K562 (cell line): ENCODE measurements around the gene GNG14. TPM values are rescaled to one million over a fixed set of nuclear protein-coding genes. Genes with fewer than 3 reads are reported as not detected.

Experiments
- ATAC-seq: fragments of 200-7000 bp; cut with Tn5 transposase; 3 replicates; pipeline ENCODE4 v1.9.1; 2020; ENCODE audit warnings: moderate library complexity
- BruUV-seq: library from RNA; stranded (reverse); fragments of 400-500 nt; replicated peaks from 2 replicates; lab custom pipeline; 2021; lab: Mats Ljungman, UMichigan
- CTCF ChIA-PET: fragments of 300-600 bp; formaldehyde crosslinking; extraction: SDS; loops from one replicate; lab custom pipeline; 2021; ENCODE audit warnings: low intra/inter-chr PET ratio; lab: Yijun Ruan, JAX
- POLR2A ChIA-PET: fragments of 300-600, 350-650 bp; sonication (Branson Sonifier 250); formaldehyde crosslinking; extraction: SDS; loops from one replicate; lab custom pipeline; 2021; ENCODE audit warnings: antibody characterized with exemption, inconsistent platforms; lab: Yijun Ruan, JAX
- DNase-seq, 4 experiments: peaks; one replicate each; pipeline versions ENCODE4 v3.0.0 to v3.0.0-alpha.2; 2011 to 2018; ENCODE audit warnings: low spot score in 3 of 4, mixed read lengths in 3 of 4; ENCODE audit errors: extremely low read depth in 1 of 4
- FAIRE-seq: peaks from 2 replicates; lab custom pipeline; 2011; peaks lifted over from hg19 to GRCh38; lab: Jason Lieb, UNC
- H2AFZ ChIP-seq: 2 replicates; pipeline ENCODE4 v1.6.0; 2011; ENCODE audit warnings: low read depth, low read length, control low read depth, inconsistent platforms
- H3K27ac ChIP-seq: fragments of 200-600 bp; 3 replicates; pipeline ENCODE4 v1.8.0; 2011; ENCODE audit warnings: low read depth, mild to moderate bottlenecking, control low read depth, inconsistent platforms, low read length, moderate library complexity, mixed read lengths; ENCODE audit errors: extremely low read depth
- H3K27me3 ChIP-seq, 2 experiments: fragments of 300-600 bp in 1 of 2; 2 replicates in 1 of 2; 3 replicates in 1 of 2; pipeline versions ENCODE4 v1.6.0 to v1.8.0; 2011; ENCODE audit warnings: inconsistent platforms in 2 of 2, low read length in 2 of 2, mild to moderate bottlenecking in 1 of 2, mixed read lengths in 1 of 2, moderate library complexity in 1 of 2; ENCODE audit not compliant: control insufficient read depth in 2 of 2, insufficient read depth in 2 of 2
- H3K36me3 ChIP-seq: fragments of 300-600 bp; 3 replicates; pipeline ENCODE4 v1.8.0; 2011; ENCODE audit warnings: mild to moderate bottlenecking, low read length, inconsistent platforms; ENCODE audit not compliant: control insufficient read depth, insufficient read depth
- H3K4me1 ChIP-seq, 2 experiments: fragments of 200-600 bp in 1 of 2; replicated peaks in 1 of 2; 2 replicates in 1 of 2; 3 replicates in 1 of 2; pipeline versions ENCODE4 v1.5.1 to v1.8.0; 2011; ENCODE audit warnings: inconsistent platforms in 2 of 2, low read length in 2 of 2, mild to moderate bottlenecking in 1 of 2, mixed read lengths in 1 of 2, moderate library complexity in 1 of 2; ENCODE audit not compliant: control insufficient read depth in 2 of 2, insufficient read depth in 2 of 2
- H3K4me2 ChIP-seq: 2 replicates; pipeline ENCODE4 v1.6.1; 2011; ENCODE audit warnings: low read length, control low read depth, inconsistent platforms, mixed read lengths; ENCODE audit not compliant: insufficient read depth
- H3K4me3 ChIP-seq: fragments of 200-600 bp; sonication (generic), shearing (Covaris generic); 2 replicates; pipeline ENCODE4 v1.5.1; 2016; ENCODE audit warnings: control low read depth, inconsistent platforms
- H3K79me2 ChIP-seq: fragments of 200-600 bp; 3 replicates; pipeline ENCODE4 v1.8.0; 2011; ENCODE audit warnings: low read length, inconsistent platforms; ENCODE audit not compliant: control insufficient read depth, insufficient read depth
- H3K9ac ChIP-seq, 2 experiments: 2 replicates each; pipeline versions ENCODE4 v1.6.0 to v1.6.1; 2011; ENCODE audit warnings: low read depth in 2 of 2, low read length in 2 of 2, control low read depth in 1 of 2, inconsistent platforms in 1 of 2, mild to moderate bottlenecking in 1 of 2, mixed read lengths in 1 of 2; ENCODE audit not compliant: insufficient read depth in 1 of 2
- H3K9me1 ChIP-seq: one replicate; pipeline ENCODE4 v1.6.0; 2011; ENCODE audit warnings: inconsistent platforms, mild to moderate bottlenecking, low read length, moderate library complexity; ENCODE audit not compliant: control insufficient read depth, insufficient read depth
- H3K9me3 ChIP-seq: replicated peaks from 2 replicates; pipeline ENCODE4 v1.5.1; 2011; ENCODE audit warnings: low read depth, low read length, inconsistent platforms; ENCODE audit not compliant: control insufficient read depth, insufficient read depth
- H4K20me1 ChIP-seq: replicated peaks from 2 replicates; pipeline ENCODE4 v1.6.1; 2011; ENCODE audit warnings: low read length, inconsistent platforms, mixed read lengths; ENCODE audit not compliant: control insufficient read depth, insufficient read depth
- ARNT ChIP-seq, 2 experiments: fragments of 450-650 bp; IDR thresholded peaks; 2 replicates each; pipeline ENCODE4 v1.6.1; 2016; ENCODE audit warnings: mild to moderate bottlenecking in 1 of 2
- C11orf30 ChIP-seq: fragments of 450-650 bp; IDR thresholded peaks from 2 replicates; pipeline ENCODE4 v1.6.1; 2016; ENCODE audit warnings: low read depth, mild to moderate bottlenecking
- CHD2 ChIP-seq: IDR thresholded peaks from 2 replicates; pipeline ENCODE4 v1.6.1; 2011; ENCODE audit warnings: low read depth, low read length
- ILK ChIP-seq: fragments of 450-650 bp; IDR thresholded peaks from 2 replicates; pipeline ENCODE4 v1.6.1; 2016; ENCODE audit warnings: missing genetic modification characterization, low read depth, mild to moderate bottlenecking, missing compliant biosample characterization, moderate library complexity, borderline replicate concordance
- MIER1 ChIP-seq: fragments of 450-650 bp; IDR thresholded peaks from 2 replicates; pipeline ENCODE4 v1.6.1; 2016; ENCODE audit warnings: antibody characterized with exemption, mild to moderate bottlenecking, low read depth
- PHB ChIP-seq: fragments of 250-450 bp; sonication (Bioruptor Pico); IDR thresholded peaks from 2 replicates; pipeline ENCODE4 v1.5.0; 2021
- ZFPM2 ChIP-seq: fragments of 250-450 bp; sonication (Bioruptor Pico); IDR thresholded peaks from 2 replicates; pipeline ENCODE4 v1.5.1; 2022; ENCODE audit warnings: mild to moderate bottlenecking
- ZNF124 ChIP-seq: sonication (generic); formaldehyde crosslinking; IDR thresholded peaks from 2 replicates; pipeline ENCODE4 v1.8.1; 2022; ENCODE audit warnings: missing genetic modification reagents
- ZNF586 ChIP-seq: fragments of 450-650 bp; formaldehyde crosslinking; conservative IDR thresholded peaks from 2 replicates; pipeline ENCODE4 v1.4.0; 2020; ENCODE audit warnings: mild to moderate bottlenecking, moderate library complexity
- WGBS: fragments of 100-300 bp; shearing (Covaris generic); methylation state at CpG from one replicate; pipeline ENCODE4 v1.1.6; 2016; ENCODE audit warnings: low coverage, mixed read lengths; ENCODE audit not compliant: insufficient coverage; ENCODE audit errors: missing lambda C conversion rate; 5-methylcytosine and 5-hydroxymethylcytosine counted together
- in situ Hi-C: fragments of 300-500 bp; cut with MboI; formaldehyde crosslinking; loops from 4 replicates; pipeline ENCODE4 v1.15.0; 2018; ENCODE audit warnings: inconsistent platforms, mixed read lengths
- intact Hi-C: fragments of 100-400 bp; cut with micrococcal nuclease; formaldehyde crosslinking; loops from 2 replicates; pipeline ENCODE4 v1.14.2; 2022
- polyA plus RNA-seq, 8 experiments: library from polyadenylated mRNA; depleted of rRNA in 4 of 8; stranded (reverse) in 5 of 8; unstranded in 3 of 8; fragments of >200 nt; fragmentation: Nextera tagmentation in 2 of 8; fragmentation: Illumina TruSeq in 1 of 8; extraction: Ambion mirVana in 2 of 8; extraction: Trizol in 1 of 8; gene quantifications; 2 replicates each; pipeline versions ENCODE4 v1.2.1 to v1.2.3, GENCODE V29; 2011 to 2014; ENCODE audit warnings: inconsistent platforms in 1 of 8, missing spikeins in 1 of 8
- total RNA-seq, 7 experiments: library from RNA; depleted of rRNA in 6 of 7; stranded (reverse); fragments of >200 nt in 6 of 7; fragmentation: Illumina TruSeq in 2 of 7; extraction: Trizol in 2 of 7; gene quantifications; 2 replicates each; pipeline versions ENCODE4 v1.2.1 to v1.2.3, GENCODE V29; 2011 to 2021; ENCODE audit warnings: low replicate concordance in 1 of 7
- TF ChIP-seq, protein P1 (sequence below): fragments of 450-650 bp; IDR thresholded peaks from 2 replicates; pipeline ENCODE4 v1.6.1; 2016; ENCODE audit warnings: mild to moderate bottlenecking
- TF ChIP-seq, protein P2 (sequence below), 2 experiments: IDR thresholded peaks; 2 replicates each; pipeline ENCODE4 v1.6.1; 2012; ENCODE audit warnings: improper control_type of control experiment in 2 of 2, low read depth in 2 of 2, low read length in 2 of 2, borderline replicate concordance in 1 of 2
- TF ChIP-seq, protein P3 (sequence below): fragments of 250-450 bp; sonication (Bioruptor Pico); IDR thresholded peaks from 2 replicates; pipeline ENCODE4 v1.8.0; 2022; ENCODE audit warnings: moderate library complexity, mild to moderate bottlenecking, inconsistent platforms

The GNG14 gene
- total and polyA plus RNA-seq, 9 of the 15 experiments (the other 6 are each of a cell fraction or from before 2014, with no cell fraction given): not detected

GRCh38 chr19:12646551-12646950 lies 41.2 kb upstream of the GNG14 start:
- Histone ChIP-seq H3K4me1 (peaks cover 0 to 27% of the 10 kb centered on the region in 2 experiments; a peak in 2 of 5 replicates), H3K79me2 (no peaks in the 10 kb centered on the region), H3K4me2 (no peak overlapping the region), H3K9me1 (no peaks in the 10 kb centered on the region), H3K4me3 (no peak overlapping the region), H3K36me3 (no peaks in the 10 kb centered on the region)
- no TSS peak for BruUV-seq
- no peak for DNase-seq
- ATAC-seq: no peak
- TF ChIP-seq C11orf30: no peak
- TF ChIP-seq ZNF124 (CRISPR knock-in tag): no peak
- TF ChIP-seq, protein P1, sequence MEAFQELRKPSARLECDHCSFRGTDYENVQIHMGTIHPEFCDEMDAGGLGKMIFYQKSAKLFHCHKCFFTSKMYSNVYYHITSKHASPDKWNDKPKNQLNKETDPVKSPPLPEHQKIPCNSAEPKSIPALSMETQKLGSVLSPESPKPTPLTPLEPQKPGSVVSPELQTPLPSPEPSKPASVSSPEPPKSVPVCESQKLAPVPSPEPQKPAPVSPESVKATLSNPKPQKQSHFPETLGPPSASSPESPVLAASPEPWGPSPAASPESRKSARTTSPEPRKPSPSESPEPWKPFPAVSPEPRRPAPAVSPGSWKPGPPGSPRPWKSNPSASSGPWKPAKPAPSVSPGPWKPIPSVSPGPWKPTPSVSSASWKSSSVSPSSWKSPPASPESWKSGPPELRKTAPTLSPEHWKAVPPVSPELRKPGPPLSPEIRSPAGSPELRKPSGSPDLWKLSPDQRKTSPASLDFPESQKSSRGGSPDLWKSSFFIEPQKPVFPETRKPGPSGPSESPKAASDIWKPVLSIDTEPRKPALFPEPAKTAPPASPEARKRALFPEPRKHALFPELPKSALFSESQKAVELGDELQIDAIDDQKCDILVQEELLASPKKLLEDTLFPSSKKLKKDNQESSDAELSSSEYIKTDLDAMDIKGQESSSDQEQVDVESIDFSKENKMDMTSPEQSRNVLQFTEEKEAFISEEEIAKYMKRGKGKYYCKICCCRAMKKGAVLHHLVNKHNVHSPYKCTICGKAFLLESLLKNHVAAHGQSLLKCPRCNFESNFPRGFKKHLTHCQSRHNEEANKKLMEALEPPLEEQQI: no peak
- TF ChIP-seq, protein P2, sequence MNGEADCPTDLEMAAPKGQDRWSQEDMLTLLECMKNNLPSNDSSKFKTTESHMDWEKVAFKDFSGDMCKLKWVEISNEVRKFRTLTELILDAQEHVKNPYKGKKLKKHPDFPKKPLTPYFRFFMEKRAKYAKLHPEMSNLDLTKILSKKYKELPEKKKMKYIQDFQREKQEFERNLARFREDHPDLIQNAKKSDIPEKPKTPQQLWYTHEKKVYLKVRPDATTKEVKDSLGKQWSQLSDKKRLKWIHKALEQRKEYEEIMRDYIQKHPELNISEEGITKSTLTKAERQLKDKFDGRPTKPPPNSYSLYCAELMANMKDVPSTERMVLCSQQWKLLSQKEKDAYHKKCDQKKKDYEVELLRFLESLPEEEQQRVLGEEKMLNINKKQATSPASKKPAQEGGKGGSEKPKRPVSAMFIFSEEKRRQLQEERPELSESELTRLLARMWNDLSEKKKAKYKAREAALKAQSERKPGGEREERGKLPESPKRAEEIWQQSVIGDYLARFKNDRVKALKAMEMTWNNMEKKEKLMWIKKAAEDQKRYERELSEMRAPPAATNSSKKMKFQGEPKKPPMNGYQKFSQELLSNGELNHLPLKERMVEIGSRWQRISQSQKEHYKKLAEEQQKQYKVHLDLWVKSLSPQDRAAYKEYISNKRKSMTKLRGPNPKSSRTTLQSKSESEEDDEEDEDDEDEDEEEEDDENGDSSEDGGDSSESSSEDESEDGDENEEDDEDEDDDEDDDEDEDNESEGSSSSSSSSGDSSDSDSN (IDR thresholded peaks at IDR 0.05; ENCODE audit: borderline replicate concordance in 1 of 2, low read depth in 2 of 2, low read length in 2 of 2): no peak
- TF ChIP-seq ILK: no peak
- TF ChIP-seq CHD2: no peak
- no peak for TF ChIP-seq ZNF586
- no peak for TF ChIP-seq MIER1
- no peak for TF ChIP-seq ARNT (IDR thresholded peaks at IDR 0.05)
- TF ChIP-seq PHB (CRISPR knock-in tag): no peak
- TF ChIP-seq, protein P3, sequence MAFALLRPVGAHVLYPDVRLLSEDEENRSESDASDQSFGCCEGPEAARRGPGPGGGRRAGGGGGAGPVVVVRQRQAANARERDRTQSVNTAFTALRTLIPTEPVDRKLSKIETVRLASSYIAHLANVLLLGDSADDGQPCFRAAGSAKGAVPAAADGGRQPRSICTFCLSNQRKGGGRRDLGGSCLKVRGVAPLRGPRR (CRISPR knock-in tag): no peak
- TF ChIP-seq ZFPM2: no peak
- TF ChIP-seq, all 486 proteins: peak for 0
- FAIRE-seq: no peak
- ChIA-PET POLR2A (no interaction called here), CTCF (interaction anchor here (0.6 kb wide), 1 partner anchor 81 kb away, joined by 3 read pairs; no protein-coding TSS in a partner anchor)
- Histone ChIP-seq H3K27me3 (no peaks in the 10 kb centered on the region), H3K9ac (peak overlapping the region in 1 of 2 experiments; percentile 27; a peak in 1 of 4 replicates), H3K9me3 (no peaks in the 10 kb centered on the region), H2AFZ (no peak overlapping the region), H3K27ac (no peak overlapping the region), H4K20me1 (no peaks in the 10 kb centered on the region)
- in situ Hi-C loops: no loop called here
- 60% methylated on average over 9 of the region's 10 CpGs for WGBS
- intact Hi-C loops: no loop called here
